HuH-7.5 (cell line): Measurements from ENCODE around the gene ZNF750.
A peak's percentile ranks its signal among the peaks of the same experiment; 100 is the strongest.

Experiments
- DNase-seq: peaks from one replicate; pipeline ENCODE4 v3.0.0; 2011; ENCODE audit warnings: low spot score

ZNF750 gene

GRCh38 chr17:82839617-82840292 is at the start of gene ZNF750:
TSS of gene ZNF750 (minus strand) at chr17:82840022. CDS start at chr17:82832454, 7,568 bp downstream.
- no peak for DNase-seq

GRCh38 chr17:82888583-82889495 is 49.0 kb upstream of the ZNF750 start:
- peak; percentile 71 for DNase-seq

GRCh38 chr17:82887255-82888164 is 47.7 kb upstream of the ZNF750 start:
- DNase-seq = peak; percentile 47

DNA sequence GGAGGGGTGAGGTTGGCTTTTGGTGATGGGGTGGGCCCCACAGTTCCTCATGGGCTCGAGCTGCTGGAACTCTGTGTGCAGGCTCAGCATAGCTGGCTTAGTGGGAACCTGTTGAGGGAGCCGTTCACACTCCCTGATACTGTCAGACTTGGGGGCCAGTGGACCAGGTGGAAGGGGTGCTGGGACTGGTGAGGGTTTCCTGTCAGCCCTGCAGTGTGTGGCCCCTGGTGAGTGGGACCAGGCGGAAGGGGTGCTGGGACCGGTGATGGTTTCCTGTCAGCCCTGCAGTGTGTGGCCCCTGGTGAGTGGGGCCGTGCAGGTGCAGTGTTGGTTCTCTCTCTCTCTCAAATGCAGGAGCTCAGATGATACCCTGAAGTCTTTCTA is 45.1 kb upstream of the ZNF750 start:
- no peak for DNase-seq

DNA sequence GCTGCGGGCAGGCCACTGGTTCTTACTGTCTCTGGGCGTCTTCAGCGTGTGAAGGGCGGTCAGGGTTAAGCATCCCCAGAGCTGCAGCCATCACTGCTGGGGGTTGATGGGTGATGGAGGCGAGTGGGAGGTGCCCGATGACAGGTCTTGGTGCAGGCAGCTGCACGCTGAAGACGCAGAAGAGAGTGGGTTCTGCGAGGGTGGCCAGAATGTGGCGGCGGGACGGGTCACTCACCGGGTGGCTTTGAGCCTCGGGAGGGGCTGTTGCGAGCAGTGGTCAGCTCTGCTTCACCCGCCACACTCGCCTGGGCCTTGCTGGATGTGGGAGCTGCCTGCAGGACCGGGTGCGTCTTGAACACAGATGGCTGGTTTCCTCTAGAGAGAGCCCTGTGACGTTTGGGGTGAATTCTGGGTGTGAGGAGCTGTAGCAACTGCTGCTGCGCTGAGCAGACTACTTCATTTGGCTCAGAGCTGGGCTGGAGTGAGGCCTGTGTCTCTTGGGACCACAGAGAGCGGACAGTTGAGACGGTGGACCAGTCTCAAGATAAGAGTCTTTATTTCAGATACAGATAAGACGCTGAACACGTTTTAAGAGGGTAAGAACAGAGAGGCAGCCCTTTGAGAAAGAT is 44.6 kb upstream of the ZNF750 start:
- DNase-seq = no peak

- no peak for DNase-seq
Observed at GRCh38 chr17:82883419-82884031, 43.7 kb upstream of the ZNF750 start.

GRCh38 chr17:82882715-82883418 is 43.0 kb upstream of the ZNF750 start:
- DNase-seq = no peak

DNA sequence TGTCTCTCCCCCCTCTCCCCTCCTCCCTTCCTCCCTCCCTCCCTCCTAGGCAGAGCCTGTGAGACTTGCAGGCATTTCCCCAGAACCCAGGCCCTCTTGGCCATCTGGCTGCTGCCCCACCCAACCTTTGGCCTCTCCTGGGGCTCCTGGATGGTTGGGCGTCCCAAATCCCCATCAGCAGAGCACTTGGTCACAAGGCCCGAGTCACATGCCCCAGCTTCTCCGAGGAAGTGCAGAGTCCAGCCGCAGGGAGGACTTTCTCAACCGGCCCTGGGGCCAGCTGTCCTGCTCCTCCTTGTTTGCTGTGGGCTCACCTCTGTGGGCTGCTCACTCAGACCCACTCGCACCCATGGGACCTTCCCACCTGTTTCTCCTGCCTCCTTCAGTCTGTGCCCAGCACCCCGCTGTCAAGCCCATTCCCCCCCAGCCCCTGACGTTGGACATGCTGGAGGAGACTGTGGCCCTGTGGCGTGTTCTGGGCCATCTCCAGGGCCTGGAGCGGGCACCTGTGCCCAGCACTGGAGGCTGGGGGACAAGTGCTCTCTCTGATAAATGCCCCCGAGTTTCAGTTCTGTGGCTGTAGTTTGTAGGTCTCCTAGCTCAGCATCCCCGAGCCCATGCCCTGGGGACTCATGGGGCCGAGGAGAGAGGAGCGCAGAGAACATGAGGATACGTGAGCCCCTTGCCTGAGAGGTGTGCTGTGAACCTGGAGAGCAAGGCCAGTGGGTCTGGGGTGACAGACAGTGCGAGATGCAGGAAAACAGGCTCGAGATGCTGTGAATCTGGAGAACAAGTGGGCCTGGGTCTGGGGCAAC is 42.3 kb upstream of the ZNF750 start:
- no peak for DNase-seq

- no peak for DNase-seq
Observed at GRCh38 chr17:82881324-82881823, 41.6 kb upstream of the ZNF750 start.

DNA sequence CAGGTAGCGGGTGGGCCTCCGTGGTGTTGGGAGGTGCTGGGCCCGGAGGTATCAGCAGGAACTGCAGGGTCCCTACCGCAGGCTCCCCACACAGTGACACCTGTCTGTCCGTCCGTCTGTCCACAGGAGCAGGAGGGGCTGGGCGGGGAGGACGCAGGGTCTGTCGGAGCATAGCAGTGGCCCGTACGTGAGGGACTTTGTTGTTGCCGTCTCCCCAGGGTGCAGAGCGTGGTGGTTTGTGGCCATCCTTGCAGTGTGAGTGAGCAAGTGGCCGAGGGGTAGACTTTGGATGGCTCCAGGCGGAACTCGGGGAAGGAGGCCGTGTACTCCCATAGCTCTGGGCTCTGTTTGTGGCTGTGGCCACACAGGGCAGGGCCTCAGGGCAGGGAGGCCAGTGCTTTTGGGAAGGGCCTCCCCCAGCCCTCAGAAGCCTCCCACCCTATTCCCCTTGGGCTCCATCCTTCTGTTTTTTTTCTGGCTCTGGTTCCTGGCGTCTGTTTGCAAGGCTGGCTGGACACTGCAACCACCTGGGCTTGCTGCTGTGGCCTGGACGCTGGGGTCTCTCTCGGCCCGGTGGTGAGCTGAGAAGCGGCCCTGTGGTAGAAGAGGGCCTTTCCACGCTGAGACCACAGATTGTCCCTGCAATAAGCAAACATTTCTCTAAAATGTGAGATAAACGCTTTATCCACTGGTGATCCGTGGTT is 41.0 kb upstream of the ZNF750 start:
- DNase-seq = no peak

DNA sequence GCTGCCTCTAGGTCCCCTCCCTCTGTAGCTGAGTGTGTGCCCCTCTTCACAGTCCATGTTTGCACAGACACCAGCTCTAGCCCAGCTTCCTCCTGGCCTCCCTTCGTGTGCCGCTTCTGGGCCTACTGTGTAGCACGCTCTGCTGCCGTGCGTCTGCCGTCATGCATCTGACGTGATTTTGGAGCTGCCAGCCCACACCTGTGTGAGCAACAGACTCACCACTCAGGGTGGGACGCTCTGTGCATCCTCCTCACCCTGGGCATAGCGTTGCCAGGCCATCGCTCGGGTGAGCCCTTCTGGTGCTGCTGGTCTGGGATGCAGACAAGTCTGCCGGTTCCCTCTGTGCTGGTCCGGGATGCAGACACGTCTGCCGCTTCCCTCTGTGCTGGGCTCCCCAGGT is 39.4 kb upstream of the ZNF750 start:
- no peak for DNase-seq

DNA sequence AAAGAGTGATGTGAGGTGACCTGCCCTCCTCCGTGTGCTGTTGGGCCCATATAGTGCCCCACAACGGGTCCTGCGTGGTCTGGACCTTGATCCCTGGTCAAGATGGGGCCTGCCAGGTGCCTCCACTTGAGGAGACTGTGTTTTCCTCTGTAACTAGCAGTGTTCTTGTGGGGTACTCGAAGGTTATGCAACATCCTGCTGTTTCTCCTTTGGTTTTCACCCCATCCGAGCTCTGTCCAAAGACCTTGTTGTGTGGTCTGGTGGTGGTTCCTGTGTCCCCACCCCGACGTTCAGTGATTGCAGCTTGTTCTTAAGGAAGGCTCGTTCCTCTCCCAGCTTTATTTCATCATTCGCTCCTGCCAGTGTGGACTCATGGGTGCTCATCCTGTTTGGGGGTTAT is 38.7 kb upstream of the ZNF750 start:
- no peak for DNase-seq

GRCh38 chr17:82876602-82877379 is 37.0 kb upstream of the ZNF750 start:
- peak; percentile 57 for DNase-seq

DNA sequence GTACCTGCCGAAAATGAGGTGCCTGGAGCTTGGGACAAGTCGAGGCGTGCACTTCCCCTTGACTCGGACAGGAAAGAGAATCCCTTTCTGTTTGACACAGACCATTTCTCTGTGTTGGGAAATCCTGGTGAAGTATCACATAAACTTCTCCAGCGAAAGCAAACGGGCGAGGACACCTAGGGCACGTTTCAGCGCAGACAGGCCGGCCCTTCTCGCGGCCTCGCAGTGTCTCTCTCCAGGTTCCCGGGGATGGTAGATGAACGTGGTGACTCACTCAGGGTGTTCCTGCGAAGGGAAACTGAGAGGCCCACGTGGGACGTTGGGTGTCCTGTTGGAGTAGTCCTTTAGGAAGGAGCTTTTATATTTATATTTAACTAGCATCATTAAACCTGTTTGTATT is 36.3 kb upstream of the ZNF750 start:
- DNase-seq = no peak

- no peak for DNase-seq
Observed at GRCh38 chr17:82875407-82875856, 35.6 kb upstream of the ZNF750 start.

DNA sequence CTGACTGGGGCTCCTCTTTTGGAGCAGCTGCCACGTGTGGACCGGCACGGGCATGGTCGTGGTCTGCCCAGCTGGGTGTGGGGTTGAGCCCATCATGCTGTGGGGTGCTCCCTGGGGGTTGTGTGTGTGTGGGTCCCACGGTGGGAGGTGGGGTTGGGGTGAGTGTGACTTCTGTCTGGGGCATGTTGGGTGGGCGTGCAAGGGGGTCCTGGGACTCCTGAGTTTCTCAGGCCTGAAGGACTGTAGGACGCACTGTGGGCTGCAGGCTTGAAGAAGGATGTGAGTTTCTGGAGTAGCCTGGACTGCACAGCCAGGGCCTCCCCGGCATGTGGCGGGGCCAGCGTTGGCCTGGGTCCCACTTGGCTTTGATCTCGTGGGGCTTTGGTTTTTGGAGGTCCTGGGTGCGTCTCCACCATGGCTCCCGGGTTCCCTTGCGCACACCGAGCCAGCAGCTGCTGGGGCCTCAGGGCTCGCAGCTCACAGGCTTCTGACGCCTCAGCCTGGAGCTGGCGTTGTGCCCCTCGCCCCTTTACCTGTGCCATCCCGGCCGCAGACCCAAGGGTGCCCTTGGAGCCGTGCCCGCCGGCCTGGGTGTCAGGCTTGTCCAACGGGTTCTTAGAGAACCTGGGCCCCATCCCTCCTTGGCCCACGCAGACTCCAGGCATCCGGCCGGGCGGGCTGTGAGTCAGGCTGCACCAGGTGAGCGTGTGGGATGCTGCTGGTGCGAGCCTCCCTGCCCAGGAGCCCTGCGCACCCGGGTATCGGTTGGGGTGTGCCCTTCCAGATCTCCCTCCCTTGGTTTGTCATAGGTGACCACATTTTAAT is 34.4 kb upstream of the ZNF750 start:
- DNase-seq = no peak

GRCh38 chr17:82873521-82873920 is 33.7 kb upstream of the ZNF750 start:
- DNase-seq = no peak
